Measurements from ENCODE around the gene THRAP3. TPM values are rescaled to one million over a fixed set of nuclear protein-coding genes. Genes with fewer than 3 reads are reported as not detected.

THRAP3 gene
- total RNA-seq, 2 donors from 2014 or later, result 27.4 to 32.2 TPM

GRCh38 chr1:36326499-36326898 lies 102.3 kb downstream of the THRAP3 start:
- TF ChIP-seq CTCF (IDR thresholded peaks at IDR 0.05), result no peak
- no peak for TF ChIP-seq POLR2A (IDR thresholded peaks at IDR 0.05)
- no peaks in the 10 kb centered on the region for H3K9me3 ChIP-seq
- no peaks in the 10 kb centered on the region for H3K36me3 ChIP-seq (replicated peaks in 1 of 2; ENCODE audit: insufficient read depth in 1 of 2, low read depth in 2 of 2)
- H3K4me3 ChIP-seq, result no peak overlapping the region
- intact Hi-C loops (cut with DNase I), result no loop called here
- no peak for ATAC-seq
- 40 to 47% methylated on average over 6 of the region's 6 CpGs for WGBS, 2 donors
- DNase-seq, result no peak
- no peak overlapping the region for H3K27ac ChIP-seq
- peaks cover 18% of the 10 kb centered on the region for H3K4me1 ChIP-seq
- H3K27me3 ChIP-seq, result no peaks in the 10 kb centered on the region

- no peak for ATAC-seq
- Histone ChIP-seq H3K36me3 (replicated peaks in 1 of 2; ENCODE audit: insufficient read depth in 1 of 2, low read depth in 2 of 2) (no peaks in the 10 kb centered on the region), H3K4me1 (peaks cover 14% of the 10 kb centered on the region), H3K27ac (no peak overlapping the region), H3K4me3 (no peak overlapping the region), H3K27me3 (no peaks in the 10 kb centered on the region), H3K9me3 (no peaks in the 10 kb centered on the region)
- no peak for DNase-seq
- TF ChIP-seq CTCF (IDR thresholded peaks at IDR 0.05), result no peak
- TF ChIP-seq POLR2A (IDR thresholded peaks at IDR 0.05), result no peak
- intact Hi-C loops (cut with DNase I), result no loop called here
- WGBS, 2 donors, result 33 to 73% methylated on average over 4 to 9 of the region's 9 CpGs
Observed at GRCh38 chr1:36327421-36328087, 103.3 kb downstream of the THRAP3 start.

GRCh38 chr1:36328088-36328480 lies 103.8 kb downstream of the THRAP3 start:
- Histone ChIP-seq H3K4me3 (no peak overlapping the region), H3K9me3 (no peaks in the 10 kb centered on the region), H3K4me1 (peaks cover 8% of the 10 kb centered on the region), H3K27ac (no peak overlapping the region), H3K36me3 (replicated peaks in 1 of 2; ENCODE audit: insufficient read depth in 1 of 2, low read depth in 2 of 2) (no peaks in the 10 kb centered on the region), H3K27me3 (no peaks in the 10 kb centered on the region)
- intact Hi-C loops (cut with DNase I), result no loop called here
- DNase-seq (no peak), ATAC-seq (no peak)
- WGBS, 2 donors, result 43 to 82% methylated on average over 1 to 6 of the region's 6 CpGs
- no peak for TF ChIP-seq CTCF (IDR thresholded peaks at IDR 0.05)
- no peak for TF ChIP-seq POLR2A (IDR thresholded peaks at IDR 0.05)

GRCh38 chr1:36328713-36329112 lies 104.5 kb downstream of the THRAP3 start:
- Histone ChIP-seq H3K9me3 (no peaks in the 10 kb centered on the region), H3K36me3 (replicated peaks in 1 of 2; ENCODE audit: insufficient read depth in 1 of 2, low read depth in 2 of 2) (no peaks in the 10 kb centered on the region), H3K4me3 (no peak overlapping the region), H3K27ac (no peak overlapping the region), H3K27me3 (no peaks in the 10 kb centered on the region), H3K4me1 (peaks cover 8% of the 10 kb centered on the region)
- intact Hi-C loops (cut with DNase I), result no loop called here
- no peak for TF ChIP-seq POLR2A (IDR thresholded peaks at IDR 0.05)
- TF ChIP-seq CTCF (IDR thresholded peaks at IDR 0.05), result no peak
- 63 to 85% methylated on average over 5 to 6 of the region's 6 CpGs for WGBS, 2 donors
- ATAC-seq (no peak), DNase-seq (peak in 1 of 4 donors; percentile 45)

GRCh38 chr1:36329817-36330216 lies 105.6 kb downstream of the THRAP3 start:
- no peak for ATAC-seq
- Histone ChIP-seq H3K4me3 (no peak overlapping the region), H3K36me3 (replicated peaks in 1 of 2; ENCODE audit: insufficient read depth in 1 of 2, low read depth in 2 of 2) (no peaks in the 10 kb centered on the region), H3K27ac (no peak overlapping the region), H3K4me1 (no peaks in the 10 kb centered on the region), H3K27me3 (no peaks in the 10 kb centered on the region), H3K9me3 (no peaks in the 10 kb centered on the region)
- 80 to 87% methylated on average over 9 of the region's 9 CpGs for WGBS, 2 donors
- no peak for TF ChIP-seq CTCF (IDR thresholded peaks at IDR 0.05)
- DNase-seq, result no peak
- intact Hi-C loops (cut with DNase I), result no loop called here

Measured in body of pancreas (tissue), 4 donors.